ENCODE data around the gene PRORP.

DNA sequence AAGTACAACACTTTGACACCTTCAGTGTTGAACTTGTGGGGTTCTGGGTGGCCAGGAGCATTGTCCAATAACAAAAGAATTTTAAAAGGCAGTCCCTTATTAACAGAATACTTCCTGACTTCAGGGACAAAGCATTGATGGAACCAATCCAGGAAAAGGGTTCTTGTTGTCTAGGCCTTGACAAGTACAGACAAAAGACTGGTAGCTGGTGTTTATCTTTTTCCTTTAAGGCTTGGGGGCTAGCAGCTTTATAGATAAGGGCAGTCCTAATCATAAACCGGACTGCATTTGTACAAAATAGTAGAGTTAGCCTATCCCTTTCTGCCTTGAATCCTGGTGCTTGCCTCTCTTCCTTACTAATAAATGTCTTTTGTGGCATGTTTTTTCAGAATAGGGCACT is 48.9 kb upstream of the PRORP start:
- TF ChIP-seq EZH2phosphoT487 (IDR thresholded peaks at IDR 0.05; ENCODE audit: insufficient read depth, low read depth) (no peak), EZH2 (IDR thresholded peaks at IDR 0.05; ENCODE audit: insufficient read depth, poor library complexity, severe bottlenecking) (no peak)
